HepG2 (cell line): Measurements from ENCODE around the gene SLC12A5. TPM values are rescaled to one million over a fixed set of nuclear protein-coding genes. Genes with fewer than 3 reads are reported as not detected.

Experiments
- ATAC-seq: fragments of 200-7000 bp; cut with Tn5 transposase; 3 replicates; pipeline ENCODE4 v1.9.1; 2020; ENCODE audit warnings: mild to moderate bottlenecking, moderate library complexity
- BruUV-seq: library from RNA; stranded (reverse); fragments of 400-500 nt; replicated peaks from 2 replicates; lab custom pipeline; 2021; lab: Mats Ljungman, UMichigan
- CTCF ChIA-PET: fragments of 300-600 bp; formaldehyde crosslinking; extraction: SDS; loops from one replicate; lab custom pipeline; 2021; ENCODE audit warnings: low total read pairs, inconsistent platforms, low intra/inter-chr PET ratio; lab: Yijun Ruan, JAX
- POLR2A ChIA-PET: fragments of 350-600 bp; sonication (Branson Sonifier 250); formaldehyde crosslinking; loops from one replicate; lab custom pipeline; 2020; ENCODE audit warnings: antibody characterized with exemption, inconsistent platforms; lab: Yijun Ruan, JAX
- DNase-seq: peaks from one replicate; pipeline ENCODE4 v3.0.0-alpha.2; 2015; ENCODE audit warnings: low spot score
- FAIRE-seq: peaks from 3 replicates; lab custom pipeline; 2011; peaks lifted over from hg19 to GRCh38; lab: Jason Lieb, UNC
- H2AFZ ChIP-seq: one replicate; pipeline ENCODE4 v1.6.1; 2011; ENCODE audit warnings: low read length, inconsistent platforms
- H3K27ac ChIP-seq: fragments of 300-600 bp; 3 replicates; pipeline ENCODE4 v1.8.0; 2011; ENCODE audit warnings: mixed run types, mild to moderate bottlenecking, mixed read lengths, low read length, inconsistent platforms; ENCODE audit not compliant: insufficient read depth; ENCODE audit errors: extremely low read length
- H3K27me3 ChIP-seq, 2 experiments: fragments of 200-600 bp in 1 of 2; 2 replicates in 1 of 2; 3 replicates in 1 of 2; pipeline versions ENCODE4 v1.6.0 to v1.8.0; 2011; ENCODE audit warnings: low read length in 2 of 2, mild to moderate bottlenecking in 2 of 2, moderate library complexity in 2 of 2, inconsistent platforms in 1 of 2; ENCODE audit not compliant: insufficient read depth in 2 of 2, control insufficient read depth in 1 of 2
- H3K36me3 ChIP-seq, 2 experiments: fragments of 200-600 bp in 1 of 2; replicated peaks in 1 of 2; 2 replicates in 1 of 2; 3 replicates in 1 of 2; pipeline versions ENCODE4 v1.5.1 to v1.8.0; 2011; ENCODE audit warnings: low read length in 2 of 2, inconsistent platforms in 1 of 2; ENCODE audit not compliant: insufficient read depth in 2 of 2, control insufficient read depth in 1 of 2
- H3K4me1 ChIP-seq: 2 replicates; pipeline ENCODE4 v1.5.1; 2012; ENCODE audit warnings: low read length, inconsistent platforms; ENCODE audit not compliant: insufficient read depth
- H3K4me2 ChIP-seq: 2 replicates; pipeline ENCODE4 v1.6.0; 2011; ENCODE audit warnings: low read depth, low read length, inconsistent platforms
- H3K4me3 ChIP-seq, 3 experiments: fragments of 200-600 bp in 1 of 3; sonication (generic), shearing (Covaris generic) in 1 of 3; replicated peaks in 1 of 3; 2 replicates each; pipeline ENCODE4 v1.5.1; 2011 to 2016; ENCODE audit warnings: low read length in 3 of 3, inconsistent platforms in 2 of 3, low read depth in 2 of 3, mild to moderate bottlenecking in 2 of 3, control low read depth in 1 of 3, mixed read lengths in 1 of 3; ENCODE audit not compliant: insufficient read depth in 1 of 3
- H3K79me2 ChIP-seq: one replicate; pipeline ENCODE4 v1.6.1; 2011; ENCODE audit warnings: low read length, inconsistent platforms; ENCODE audit not compliant: insufficient read depth
- H3K9ac ChIP-seq: 2 replicates; pipeline ENCODE4 v1.6.0; 2011; ENCODE audit warnings: mild to moderate bottlenecking, low read depth, low read length, inconsistent platforms; ENCODE audit not compliant: insufficient read depth
- H3K9me3 ChIP-seq: 2 replicates; pipeline ENCODE4 v1.5.1; 2012; ENCODE audit warnings: mild to moderate bottlenecking, low read length
- H4K20me1 ChIP-seq: 2 replicates; pipeline ENCODE4 v1.6.0; 2011; ENCODE audit warnings: inconsistent platforms, mild to moderate bottlenecking, low read length, moderate library complexity; ENCODE audit not compliant: insufficient read depth
- AKAP8 ChIP-seq: sonication (generic); formaldehyde crosslinking; IDR thresholded peaks from 2 replicates; pipeline ENCODE4 v1.5.1; 2020; ENCODE audit warnings: mild to moderate bottlenecking, missing genetic modification reagents
- HMGXB3 ChIP-seq: sonication (generic); formaldehyde crosslinking; IDR thresholded peaks from 2 replicates; pipeline ENCODE4 v1.4.0; 2020; ENCODE audit warnings: missing genetic modification reagents, borderline replicate concordance
- SAFB2 ChIP-seq: sonication (generic); formaldehyde crosslinking; IDR thresholded peaks from 2 replicates; pipeline ENCODE4 v1.5.1; 2020; ENCODE audit warnings: missing genetic modification reagents, low read depth, mild to moderate bottlenecking, borderline replicate concordance
- SYNCRIP ChIP-seq: fragments of 200-400 bp; formaldehyde crosslinking; IDR thresholded peaks from 2 replicates; pipeline ENCODE4 v1.6.1; 2018; ENCODE audit warnings: mild to moderate bottlenecking, low read depth, low read length; ENCODE audit not compliant: insufficient read depth
- ZBTB37 ChIP-seq: sonication (generic); formaldehyde crosslinking; IDR thresholded peaks from 2 replicates; pipeline ENCODE4 v1.4.0; 2020; ENCODE audit warnings: mild to moderate bottlenecking, missing genetic modification reagents
- ZNF232 ChIP-seq: sonication (generic); formaldehyde crosslinking; IDR thresholded peaks from 2 replicates; pipeline ENCODE4 v1.4.0; 2020; ENCODE audit warnings: missing genetic modification reagents, borderline replicate concordance
- ZNF276 ChIP-seq: sonication (generic); formaldehyde crosslinking; IDR thresholded peaks from 2 replicates; pipeline ENCODE4 v1.4.0; 2020; ENCODE audit warnings: mild to moderate bottlenecking, low read depth, missing genetic modification reagents
- ZNF570 ChIP-seq: sonication (generic); formaldehyde crosslinking; IDR thresholded peaks from 2 replicates; pipeline ENCODE4 v1.4.0; 2020; ENCODE audit warnings: mild to moderate bottlenecking, missing genetic modification reagents, borderline replicate concordance
- ZNF577 ChIP-seq: sonication (generic); formaldehyde crosslinking; IDR thresholded peaks from 2 replicates; pipeline ENCODE4 v1.4.0; 2020; ENCODE audit warnings: mild to moderate bottlenecking, low read depth, missing genetic modification reagents, borderline replicate concordance
- WGBS: methylation state at CpG from one replicate; pipeline ENCODE4 v1.1.6; 2017; ENCODE audit warnings: low lambda C conversion rate; 5-methylcytosine and 5-hydroxymethylcytosine counted together
- in situ Hi-C: cut with HindIII; loops from 2 replicates; pipeline ENCODE4 v1.10.0; 2017; ENCODE audit warnings: low pct_unique_long_range_greater_than_20kb; ENCODE audit not compliant: extremely low pct_ligation_motif_present
- intact Hi-C: fragments of 100-400 bp; cut with micrococcal nuclease; formaldehyde crosslinking; loops from one replicate; pipeline ENCODE4 v1.10.0; 2022; ENCODE audit not compliant: unreplicated experiment
- polyA plus RNA-seq, 8 experiments: library from polyadenylated mRNA; depleted of rRNA in 3 of 8; stranded (reverse) in 7 of 8; unstranded in 1 of 8; fragments of >200 nt; fragmentation: Illumina TruSeq in 4 of 8; extraction: Trizol in 4 of 8; gene quantifications; 2 replicates each; pipeline versions ENCODE4 v1.2.1 to v1.2.3, GENCODE V29; 2011 to 2016; ENCODE audit warnings: low read depth in 4 of 8, missing spikeins in 1 of 8, mixed read lengths in 1 of 8; ENCODE audit not compliant: insufficient read depth in 1 of 8
- total RNA-seq, 5 experiments: library from RNA; depleted of rRNA; stranded (reverse); fragments of >200 nt; fragmentation: Illumina TruSeq; extraction: Trizol; gene quantifications; 2 replicates each; pipeline ENCODE4 v1.2.3, GENCODE V29; 2016; ENCODE audit warnings: low read depth in 1 of 5

Gene SLC12A5
- total and polyA plus RNA-seq, 2 of the 13 experiments (the other 11 are each of a cell fraction or from before 2014, with no cell fraction given): 4.3 to 5.4 TPM

GRCh38 chr20:46023999-46024398 is 5.0 kb upstream of the SLC12A5 start:
- CTCF ChIA-PET: interaction anchor here (0.9 to 3.5 kb wide), 2 partner anchors 9 to 150 kb away, joined by 4 to 17 read pairs; no protein-coding TSS in a partner anchor
- Histone ChIP-seq H3K4me3 (no peak overlapping the region), H3K4me2 (no peak overlapping the region), H3K4me1 (peaks cover 21% of the 10 kb centered on the region), H2AFZ (no peak overlapping the region), H3K27ac (no peak overlapping the region), H3K36me3 (no peaks in the 10 kb centered on the region), H4K20me1 (peaks cover 17% of the 10 kb centered on the region), H3K9ac (no peak overlapping the region), H3K79me2 (no peaks in the 10 kb centered on the region), H3K9me3 (no peaks in the 10 kb centered on the region), H3K27me3 (no peaks in the 10 kb centered on the region)
- POLR2A ChIA-PET: no interaction called here
- ATAC-seq: no peak
- no peak for TF ChIP-seq SAFB2 (CRISPR knock-in tag)
- TF ChIP-seq ZNF276: no peak
- TF ChIP-seq ZNF570 (CRISPR knock-in tag): no peak
- no peak for TF ChIP-seq ZNF577 (CRISPR knock-in tag)
- no peak for TF ChIP-seq ZNF232 (CRISPR knock-in tag)
- TF ChIP-seq AKAP8 (CRISPR knock-in tag): no peak
- no peak for TF ChIP-seq HMGXB3
- no peak for TF ChIP-seq ZBTB37
- no peak for TF ChIP-seq SYNCRIP
- no TSS peak for BruUV-seq
- 39% methylated on average over 4 of the region's 4 CpGs for WGBS
- no peak for DNase-seq
- intact Hi-C loops: loop anchor here (1.0 to 2.0 kb wide), 2 partner anchors 17 to 153 kb away; no protein-coding TSS in a partner anchor
- FAIRE-seq: no peak
- in situ Hi-C loops: loop anchor here (5.0 to 10.0 kb wide), 2 partner anchors 63 to 151 kb away; partner anchors contain the start of gene NCOA5
